Transverse colon (tissue), 4 donors: Measurements from ENCODE around the gene TRIM7.

ENCODE experiments used
- POLR2AphosphoS5 ChIP-seq, 3 donors: sonication (generic); formaldehyde crosslinking; IDR thresholded peaks; one replicate each; pipeline ENCODE4 v1.6.1; 2016; ENCODE audit warnings: antibody characterized with exemption in 3 of 3
- TF ChIP-seq, protein P1 (sequence below), 5 experiments: fragments of 200-600 bp in 3 of 5; fragments of 450-650 bp in 2 of 5; sonication (generic) in 3 of 5; IDR thresholded peaks; 1 replicate in 2 of 5; 2 replicates in 3 of 5; pipeline ENCODE4 v1.5.1; 2016 to 2017; ENCODE audit warnings: antibody characterized with exemption in 5 of 5, inconsistent platforms in 3 of 5, mild to moderate bottlenecking in 2 of 5, moderate library complexity in 1 of 5

DNA sequence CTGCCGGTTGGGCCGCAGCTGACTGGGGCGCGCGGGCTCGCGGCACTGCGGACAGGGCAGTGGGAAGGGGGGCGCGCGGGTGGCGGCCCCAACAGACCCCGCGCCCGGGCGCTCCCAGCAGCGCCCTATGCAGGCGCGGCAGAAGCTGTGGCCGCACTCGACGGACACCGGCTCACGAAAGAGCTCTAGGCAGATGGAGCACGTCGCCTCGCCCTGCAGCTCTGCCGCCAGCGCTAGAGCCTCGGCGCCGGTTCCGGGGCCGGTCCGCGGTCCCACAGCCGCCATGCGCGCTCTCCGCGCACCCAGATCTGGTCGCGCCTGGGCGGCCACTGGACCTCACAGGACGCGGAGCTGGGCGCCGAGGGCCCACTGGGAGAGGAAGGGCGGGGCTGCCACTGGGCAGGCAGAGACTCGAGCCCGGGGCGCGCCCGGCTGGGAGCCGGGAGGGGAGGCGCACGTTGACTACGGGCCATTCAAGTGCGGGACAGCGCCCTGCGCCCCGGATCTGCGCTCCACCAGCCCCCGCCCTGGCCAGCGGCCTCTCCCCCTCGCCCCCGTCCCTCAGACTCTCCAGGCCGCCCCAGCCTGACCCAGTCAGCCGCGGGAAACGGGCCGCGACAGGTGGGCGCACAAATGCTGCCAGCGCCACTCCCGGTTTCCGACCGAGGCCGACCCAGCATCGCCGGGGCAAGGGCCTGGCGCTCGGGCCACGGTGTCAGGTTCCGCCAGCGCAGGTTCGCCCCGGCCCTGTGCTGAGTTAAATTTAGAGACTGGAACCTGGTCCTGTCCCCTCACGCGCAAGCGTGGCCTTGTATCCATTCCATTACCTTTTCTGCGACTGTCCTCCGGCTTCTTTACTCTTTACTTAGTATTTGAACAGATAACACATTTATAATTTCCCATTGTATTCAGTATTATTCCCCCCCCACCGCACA, at the start of gene TRIM7:
- TF ChIP-seq, protein P1, sequence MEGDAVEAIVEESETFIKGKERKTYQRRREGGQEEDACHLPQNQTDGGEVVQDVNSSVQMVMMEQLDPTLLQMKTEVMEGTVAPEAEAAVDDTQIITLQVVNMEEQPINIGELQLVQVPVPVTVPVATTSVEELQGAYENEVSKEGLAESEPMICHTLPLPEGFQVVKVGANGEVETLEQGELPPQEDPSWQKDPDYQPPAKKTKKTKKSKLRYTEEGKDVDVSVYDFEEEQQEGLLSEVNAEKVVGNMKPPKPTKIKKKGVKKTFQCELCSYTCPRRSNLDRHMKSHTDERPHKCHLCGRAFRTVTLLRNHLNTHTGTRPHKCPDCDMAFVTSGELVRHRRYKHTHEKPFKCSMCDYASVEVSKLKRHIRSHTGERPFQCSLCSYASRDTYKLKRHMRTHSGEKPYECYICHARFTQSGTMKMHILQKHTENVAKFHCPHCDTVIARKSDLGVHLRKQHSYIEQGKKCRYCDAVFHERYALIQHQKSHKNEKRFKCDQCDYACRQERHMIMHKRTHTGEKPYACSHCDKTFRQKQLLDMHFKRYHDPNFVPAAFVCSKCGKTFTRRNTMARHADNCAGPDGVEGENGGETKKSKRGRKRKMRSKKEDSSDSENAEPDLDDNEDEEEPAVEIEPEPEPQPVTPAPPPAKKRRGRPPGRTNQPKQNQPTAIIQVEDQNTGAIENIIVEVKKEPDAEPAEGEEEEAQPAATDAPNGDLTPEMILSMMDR (IDR thresholded peaks at IDR 0.05) = no peak
- TF ChIP-seq POLR2AphosphoS5 (IDR thresholded peaks at IDR 0.05) = no peak
